Measurements from ENCODE around the gene CRIP3.
A peak's percentile ranks its signal among the peaks of the same experiment; 100 is the strongest.

Gene CRIP3

GRCh38 chr6:43268355-43268700 is 40.3 kb downstream of the CRIP3 start:
- DNase-seq (ENCODE audit: low read depth) = no peak
- H3K4me3 ChIP-seq (ENCODE audit: control insufficient read depth, low read depth, low read length) = no peak overlapping the region
- no peak for TF ChIP-seq CTCF (conservative IDR thresholded peaks at IDR 0.05; ENCODE audit: control insufficient read depth, insufficient read depth, low read depth, low read length)

GRCh38 chr6:43267619-43268354 is 40.8 kb downstream of the CRIP3 start:
- no peak overlapping the region for H3K4me3 ChIP-seq (ENCODE audit: control insufficient read depth, low read depth, low read length)
- no peak for TF ChIP-seq CTCF (conservative IDR thresholded peaks at IDR 0.05; ENCODE audit: control insufficient read depth, insufficient read depth, low read depth, low read length)
- DNase-seq (ENCODE audit: low read depth) = no peak

- TF ChIP-seq CTCF (conservative IDR thresholded peaks at IDR 0.05; ENCODE audit: control insufficient read depth, insufficient read depth, low read depth, low read length) = no peak
- DNase-seq (ENCODE audit: low read depth) = no peak
- H3K4me3 ChIP-seq (ENCODE audit: control insufficient read depth, low read depth, low read length) = no peak overlapping the region
These were observed 43.1 kb downstream of the CRIP3 start for GRCh38 chr6:43265564-43265963.

DNA sequence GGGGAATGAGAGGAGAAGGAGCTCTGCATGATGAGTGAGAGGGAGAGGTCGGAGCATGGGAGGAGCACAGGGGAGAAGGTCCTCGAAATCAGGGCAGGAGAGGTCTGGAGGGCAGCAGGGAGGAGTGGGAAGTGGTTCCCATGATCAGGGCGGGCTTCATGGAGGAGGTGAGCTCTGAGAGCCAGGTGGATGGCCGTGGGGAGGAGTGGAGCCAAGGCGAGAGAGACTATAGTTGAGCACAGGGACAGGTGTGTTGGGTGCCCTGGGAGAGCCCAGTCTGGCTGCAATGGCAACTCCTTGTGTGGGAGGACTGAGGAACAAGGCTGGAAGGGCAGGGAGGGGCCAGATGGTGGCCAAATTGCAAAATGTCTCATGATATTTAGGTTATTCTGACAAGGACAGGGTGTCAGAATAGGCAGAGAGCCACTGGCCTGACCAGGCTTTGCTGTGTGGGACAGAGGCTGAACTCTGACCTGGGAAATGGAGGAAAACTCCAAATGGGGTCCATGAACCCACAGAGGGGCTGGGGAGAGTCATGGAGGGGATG is 44.0 kb downstream of the CRIP3 start:
- DNase-seq (ENCODE audit: low read depth) = no peak
- no peak for TF ChIP-seq CTCF (conservative IDR thresholded peaks at IDR 0.05; ENCODE audit: control insufficient read depth, insufficient read depth, low read depth, low read length)
- no peak overlapping the region for H3K4me3 ChIP-seq (ENCODE audit: control insufficient read depth, low read depth, low read length)

DNA sequence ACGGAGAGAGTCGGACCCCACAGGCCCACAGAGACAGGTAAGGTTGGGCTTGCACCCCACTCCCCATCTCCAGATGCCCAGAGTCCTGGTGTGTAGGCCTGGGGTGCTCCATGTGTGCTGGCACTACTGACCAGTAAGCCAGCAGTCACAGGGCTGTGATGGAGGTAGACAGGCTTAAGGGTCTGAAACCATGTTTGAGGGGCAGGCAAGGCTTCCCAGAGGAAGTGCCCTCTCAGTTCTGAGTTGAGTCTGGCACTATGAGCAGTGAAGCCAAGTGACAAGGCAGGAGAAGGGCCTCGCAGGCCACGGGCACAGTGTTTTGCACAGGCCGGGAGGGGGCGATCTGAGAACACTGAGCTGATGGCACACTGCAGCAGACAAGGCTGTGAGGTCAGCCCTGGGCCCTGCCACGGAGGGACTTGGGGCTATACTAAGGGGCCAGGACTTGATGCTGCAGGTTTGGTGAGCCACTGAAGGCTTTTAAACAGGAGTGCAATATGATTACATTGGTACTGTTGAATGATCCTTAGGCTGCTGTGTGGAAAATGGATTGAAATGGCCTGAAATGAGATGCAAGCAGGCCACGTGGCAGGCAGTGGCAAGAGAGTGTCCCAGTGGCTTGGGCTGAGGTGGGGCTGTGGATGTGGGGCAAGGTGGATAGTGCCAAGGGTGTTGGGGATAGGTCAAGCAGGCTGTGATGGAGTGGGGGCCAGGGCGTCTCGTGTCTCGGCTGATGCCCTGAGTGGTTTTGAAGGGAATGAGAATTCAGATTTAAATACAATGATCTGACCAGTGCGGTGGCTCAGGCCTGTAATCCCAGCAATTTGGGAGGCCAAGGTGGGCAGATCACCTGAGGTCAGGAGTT is 45.1 kb downstream of the CRIP3 start:
- TF ChIP-seq CTCF (conservative IDR thresholded peaks at IDR 0.05; ENCODE audit: control insufficient read depth, insufficient read depth, low read depth, low read length) = peak; percentile 64
- no peak overlapping the region for H3K4me3 ChIP-seq (ENCODE audit: control insufficient read depth, low read depth, low read length)
- peak; percentile 56 for DNase-seq (ENCODE audit: low read depth)

DNA sequence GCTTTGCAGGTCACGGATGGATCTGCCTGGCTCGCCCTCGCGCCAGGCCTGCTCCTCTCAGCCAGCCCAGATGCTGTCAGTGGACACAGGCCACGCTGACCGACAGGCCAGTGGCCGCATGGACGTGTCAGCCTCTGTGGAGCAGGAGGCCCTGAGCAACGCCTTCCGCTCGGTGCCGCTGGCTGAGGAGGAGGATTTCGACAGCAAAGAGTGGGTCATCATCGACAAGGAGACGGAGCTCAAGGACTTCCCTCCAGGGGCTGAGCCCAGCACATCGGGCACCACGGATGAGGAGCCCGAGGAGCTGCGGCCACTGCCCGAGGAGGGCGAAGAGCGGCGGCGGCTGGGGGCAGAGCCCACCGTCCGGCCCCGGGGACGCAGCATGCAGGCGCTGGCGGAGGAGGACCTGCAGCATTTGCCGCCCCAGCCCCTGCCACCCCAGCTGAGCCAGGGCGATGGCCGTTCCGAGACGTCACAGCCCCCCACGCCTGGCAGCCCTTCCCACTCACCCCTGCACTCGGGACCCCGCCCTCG is 45.8 kb downstream of the CRIP3 start:
- no peak for DNase-seq (ENCODE audit: low read depth)
- no peak for TF ChIP-seq CTCF (conservative IDR thresholded peaks at IDR 0.05; ENCODE audit: control insufficient read depth, insufficient read depth, low read depth, low read length)
- H3K4me3 ChIP-seq (ENCODE audit: control insufficient read depth, low read depth, low read length) = no peak overlapping the region

Measured in fibroblast of mammary gland (primary cell).